Activated naive CD4-positive, alpha-beta T cell treated with anti-CD3 and anti-CD28 coated beads, Interleukin-2, amount 10 ng/mL, durations not matched to agents 5 hours and 36 hours (primary cell): Measurements from ENCODE around the gene GRIPAP1. TPM values are rescaled to one million over a fixed set of nuclear protein-coding genes. Genes with fewer than 3 reads are reported as not detected.

Experiments
- total RNA-seq, 2 experiments: library from RNA; stranded (reverse); gene quantifications; one replicate each; pipeline ENCODE4 v1.2.3, GENCODE V29; 2021

GRIPAP1 gene, protein sequence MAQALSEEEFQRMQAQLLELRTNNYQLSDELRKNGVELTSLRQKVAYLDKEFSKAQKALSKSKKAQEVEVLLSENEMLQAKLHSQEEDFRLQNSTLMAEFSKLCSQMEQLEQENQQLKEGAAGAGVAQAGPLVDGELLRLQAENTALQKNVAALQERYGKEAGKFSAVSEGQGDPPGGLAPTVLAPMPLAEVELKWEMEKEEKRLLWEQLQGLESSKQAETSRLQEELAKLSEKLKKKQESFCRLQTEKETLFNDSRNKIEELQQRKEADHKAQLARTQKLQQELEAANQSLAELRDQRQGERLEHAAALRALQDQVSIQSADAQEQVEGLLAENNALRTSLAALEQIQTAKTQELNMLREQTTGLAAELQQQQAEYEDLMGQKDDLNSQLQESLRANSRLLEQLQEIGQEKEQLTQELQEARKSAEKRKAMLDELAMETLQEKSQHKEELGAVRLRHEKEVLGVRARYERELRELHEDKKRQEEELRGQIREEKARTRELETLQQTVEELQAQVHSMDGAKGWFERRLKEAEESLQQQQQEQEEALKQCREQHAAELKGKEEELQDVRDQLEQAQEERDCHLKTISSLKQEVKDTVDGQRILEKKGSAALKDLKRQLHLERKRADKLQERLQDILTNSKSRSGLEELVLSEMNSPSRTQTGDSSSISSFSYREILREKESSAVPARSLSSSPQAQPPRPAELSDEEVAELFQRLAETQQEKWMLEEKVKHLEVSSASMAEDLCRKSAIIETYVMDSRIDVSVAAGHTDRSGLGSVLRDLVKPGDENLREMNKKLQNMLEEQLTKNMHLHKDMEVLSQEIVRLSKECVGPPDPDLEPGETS
- 100 to 1,000 TPM in 1 of 2 experiments, 10 to 100 TPM in 1; 97.9 to 104 TPM for total RNA-seq

DNA sequence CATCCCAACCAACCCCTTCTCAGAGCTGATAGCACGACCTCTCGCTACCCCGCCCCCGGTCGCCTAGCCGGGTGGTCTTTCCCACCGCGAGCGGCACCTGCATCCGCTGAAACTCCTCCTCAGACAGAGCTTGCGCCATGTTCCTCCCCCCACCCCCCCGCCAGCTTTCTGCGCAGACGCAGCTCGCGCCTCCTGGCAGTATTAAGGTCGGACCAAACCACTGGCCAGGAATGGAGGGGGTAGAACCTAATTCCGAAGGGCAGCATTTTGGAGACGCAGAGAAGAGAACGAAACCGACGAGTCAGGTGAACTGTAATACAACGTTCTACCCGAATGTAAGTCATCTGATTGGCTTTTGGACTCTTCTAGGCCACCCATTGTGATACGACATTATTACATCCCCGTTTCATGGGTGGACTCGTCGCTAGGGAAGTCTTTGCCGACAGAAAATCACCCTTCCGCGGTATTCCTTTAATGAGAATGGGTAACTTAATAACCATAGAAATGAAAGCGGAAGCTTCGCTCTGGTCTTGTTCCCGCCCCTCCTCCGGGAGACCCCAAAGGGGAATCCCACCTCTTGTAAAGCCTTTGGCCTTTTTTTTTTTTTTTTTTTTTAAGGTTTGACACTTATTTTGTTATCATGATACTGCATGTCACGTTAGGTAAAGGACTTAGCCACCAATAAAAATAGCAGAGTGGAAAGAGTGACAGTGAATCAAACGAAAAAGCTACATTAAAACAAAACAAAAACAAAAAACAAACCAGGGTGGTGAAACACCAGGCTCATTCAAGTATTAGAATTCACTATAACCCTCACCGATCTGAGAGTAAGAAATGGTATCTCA is at the start of gene GRIPAP1:
Gene GRIPAP1 (minus strand): TSS at position 174 of the 845 bp plus-strand sequence. CDS start 35 bp downstream, at position 139.

DNA sequence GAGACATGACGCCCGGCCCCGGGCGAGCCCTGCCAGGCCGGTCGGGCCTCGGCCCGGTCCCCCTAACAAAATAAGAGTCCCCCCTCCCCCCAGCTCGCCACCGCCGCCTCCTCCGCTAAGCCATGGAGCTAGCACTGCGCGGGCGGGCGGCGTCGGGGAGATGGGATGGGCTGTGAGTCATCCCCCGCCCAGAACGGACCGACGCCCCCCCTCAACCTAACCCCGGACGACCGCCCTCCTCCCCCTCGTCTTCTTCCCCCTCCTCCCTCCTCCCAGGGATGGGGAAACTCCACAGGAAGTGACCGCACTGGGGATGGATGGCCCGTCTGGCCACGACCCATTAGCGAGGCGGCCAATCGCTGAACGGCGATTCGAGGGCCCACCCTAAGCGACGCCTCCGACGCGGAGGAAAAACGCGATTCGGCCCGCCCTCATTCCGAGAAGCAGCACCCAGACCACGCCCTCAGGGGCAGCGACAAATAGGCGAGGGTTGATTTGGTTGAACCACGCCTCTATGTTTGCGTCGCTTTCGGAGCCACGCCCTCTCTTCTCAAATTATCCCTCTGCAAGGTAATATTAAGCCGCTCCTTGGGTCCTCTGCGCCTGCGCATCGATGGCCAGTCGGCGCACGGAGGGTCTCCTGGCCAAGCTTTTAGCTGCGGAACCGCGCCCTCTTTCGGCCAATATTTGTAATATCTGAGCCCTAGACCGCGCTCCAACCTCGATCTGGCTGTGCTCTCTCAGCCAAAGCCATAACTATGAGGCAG is 41.3 kb upstream of the GRIPAP1 start, which contains the start of gene TFE3:
Gene TFE3 (minus strand): TSS at position 138 of the 767 bp plus-strand sequence. CDS start 131 bp downstream, at position 7.

DNA sequence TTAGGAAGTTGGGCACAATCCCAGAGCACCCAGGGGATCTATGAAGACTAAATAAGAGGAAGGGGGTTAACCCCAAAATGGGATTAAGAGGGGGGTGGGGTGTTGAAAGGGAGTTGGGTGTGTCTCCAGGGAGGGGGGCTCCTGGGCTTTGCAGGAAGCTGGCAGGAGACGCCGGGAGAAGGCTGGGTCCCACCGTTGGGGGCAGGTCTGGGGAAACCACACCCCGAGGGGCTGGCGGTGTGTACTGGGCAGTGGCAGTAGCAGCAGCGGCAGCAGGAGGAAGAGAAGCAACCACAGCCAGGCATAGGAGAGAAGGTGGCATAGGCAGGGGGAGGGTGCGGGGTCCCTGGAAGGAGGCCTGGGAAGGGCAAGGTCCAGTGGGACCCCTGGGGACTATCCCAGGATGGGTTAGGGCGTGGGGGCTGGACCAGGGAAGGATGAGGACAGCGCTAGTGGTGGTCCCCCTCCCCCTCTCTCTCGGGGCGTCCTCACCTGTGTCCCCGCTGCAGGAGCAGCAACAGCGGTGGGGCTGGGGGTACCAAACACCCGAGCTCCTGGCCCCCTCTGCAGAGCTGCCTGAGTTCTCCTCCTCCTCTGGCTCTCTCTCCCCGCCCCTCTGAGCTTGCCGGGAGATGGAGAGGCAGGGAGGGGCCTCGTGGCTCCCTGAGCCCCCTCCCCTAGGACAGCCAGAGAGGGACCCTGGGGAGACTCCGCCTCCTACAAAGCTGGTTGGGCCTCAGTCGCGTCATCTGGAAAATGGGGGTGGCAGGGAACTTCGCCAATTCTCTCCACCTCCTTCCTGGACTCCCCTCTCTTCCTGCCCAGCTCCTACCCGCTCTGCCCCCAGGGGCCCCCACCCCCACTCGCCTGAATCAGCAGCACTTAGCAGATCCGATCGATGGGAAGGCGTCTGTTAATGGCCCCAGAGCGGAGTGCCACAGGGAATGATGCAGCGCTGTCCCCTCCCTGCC is 30.5 kb downstream of the GRIPAP1 start, which contains the start of gene KCND1:
Gene KCND1 (minus strand): TSS at position 596 of the 971 bp plus-strand sequence. CDS start 1,573 bp downstream, outside the sequence.

DNA sequence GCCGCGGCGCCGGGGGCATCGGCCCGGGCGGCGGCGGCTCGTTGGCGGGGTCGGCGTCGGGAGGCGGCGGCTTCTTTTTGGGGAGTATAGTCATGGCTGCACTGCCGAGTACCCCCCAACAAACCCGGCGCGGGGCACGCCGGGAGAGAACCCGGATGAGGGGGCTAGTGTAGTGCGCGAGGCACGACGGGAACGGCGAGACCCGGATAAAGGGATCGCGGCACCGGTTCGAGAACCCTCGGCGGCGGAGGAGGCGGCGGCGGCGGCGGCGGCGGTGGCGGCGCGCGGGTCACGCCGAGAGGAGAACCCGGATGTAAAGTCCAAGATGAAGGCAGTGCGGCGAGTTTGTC is 44.6 kb downstream of the GRIPAP1 start, which contains the start of gene OTUD5:
Gene OTUD5 (minus strand): TSS at position 131 of the 350 bp plus-strand sequence. CDS start 37 bp downstream, at position 94.

Other genes starting within 250 kb of the GRIPAP1 start
- gene GLOD5, start 240.5 kb downstream of the GRIPAP1 start, total RNA-seq: not detected
- gene GATA1, start 215.7 kb downstream of the GRIPAP1 start, total RNA-seq: not detected
- 100 to 1,000 TPM; 103 to 104 TPM for gene HDAC6, start 200.2 kb downstream of the GRIPAP1 start, total RNA-seq
- gene ERAS, start 175.8 kb downstream of the GRIPAP1 start, total RNA-seq: not detected
- under 1 TPM; 0.38 to 0.91 TPM for gene PCSK1N, start 166.7 kb downstream of the GRIPAP1 start, total RNA-seq
- 10 to 100 TPM; 38.8 to 39.9 TPM for gene TIMM17B, start 104.5 kb downstream of the GRIPAP1 start, total RNA-seq
- gene PQBP1, start 104.3 kb downstream of the GRIPAP1 start, total RNA-seq: 10 to 100 TPM; 93.7 to 97.5 TPM
- 10 to 100 TPM; 17.7 to 21.5 TPM for gene SLC35A2, start 90.6 kb downstream of the GRIPAP1 start, total RNA-seq
- 100 to 1,000 TPM; 297 to 304 TPM for gene PIM2, start 83.2 kb downstream of the GRIPAP1 start, total RNA-seq
- 10 to 100 TPM; 54.1 to 55.2 TPM for gene OTUD5, start 44.7 kb downstream of the GRIPAP1 start, total RNA-seq
- gene KCND1, start 30.4 kb downstream of the GRIPAP1 start, total RNA-seq: 1 to 10 TPM; 3.5 to 4.2 TPM
- gene TFE3, start 41.1 kb upstream of the GRIPAP1 start, total RNA-seq: 10 to 100 TPM; 25.8 to 26.5 TPM
- 1 to 10 TPM; 7.5 TPM for gene CCDC120, start 56.7 kb upstream of the GRIPAP1 start, total RNA-seq
- 10 to 100 TPM; 23.8 to 26.7 TPM for gene PRAF2, start 71.7 kb upstream of the GRIPAP1 start, total RNA-seq
- 10 to 100 TPM; 63.5 to 66.2 TPM for gene WDR45, start 77.6 kb upstream of the GRIPAP1 start, total RNA-seq
- 10 to 100 TPM; 40.2 to 43.1 TPM for gene GPKOW, start 121.5 kb upstream of the GRIPAP1 start, total RNA-seq
- gene MAGIX, start 160.5 kb upstream of the GRIPAP1 start, total RNA-seq: 1 to 10 TPM; 2.2 TPM
- 100 to 1,000 TPM; 203 to 206 TPM for gene PLP2, start 169.6 kb upstream of the GRIPAP1 start, total RNA-seq
- 10 to 100 TPM; 15.5 to 15.9 TPM for gene PRICKLE3, start 184.1 kb upstream of the GRIPAP1 start, total RNA-seq
- 1 to 10 TPM; 1.4 to 1.8 TPM for gene SYP, start 197.9 kb upstream of the GRIPAP1 start, total RNA-seq
- under 1 TPM; 0.50 to 0.91 TPM for gene CACNA1F, start 231.1 kb upstream of the GRIPAP1 start, total RNA-seq
- gene CCDC22, start 233.2 kb upstream of the GRIPAP1 start, total RNA-seq: 10 to 100 TPM; 29.3 to 30.3 TPM